Gastrocnemius medialis (tissue), 4 donors: ENCODE data around the gene MTARC2. TPM values are rescaled to one million over a fixed set of nuclear protein-coding genes. Genes with fewer than 3 reads are reported as not detected.

Experiments used
- ATAC-seq, 2 donors: fragments of 150-250 bp; one replicate each; pipeline ENCODE4 v1.9.1; 2016
- DNase-seq, 2 donors: peaks; one replicate each; pipeline ENCODE4 v3.0.0-alpha.2; 2019
- H3K27ac ChIP-seq, 4 donors: fragments of 200-600 bp; sonication (generic); 1 replicate in 1 of 4; 2 replicates in 3 of 4; pipeline ENCODE4 v1.5.1; 2016 to 2018; ENCODE audit warnings: mild to moderate bottlenecking in 2 of 4, moderate library complexity in 1 of 4
- H3K27me3 ChIP-seq, 3 donors: fragments of 200-600 bp; sonication (generic) in 2 of 3; 1 replicate in 1 of 3; 2 replicates in 2 of 3; pipeline versions ENCODE4 v1.5.1 to v1.6.0; 2016 to 2019; ENCODE audit warnings: mild to moderate bottlenecking in 1 of 3, moderate library complexity in 1 of 3
- H3K36me3 ChIP-seq, 2 donors: fragments of 200-600 bp; sonication (generic) in 1 of 2; one replicate each; pipeline ENCODE4 v1.5.1; 2017 to 2018
- H3K4me1 ChIP-seq, 2 donors: fragments of 200-600 bp; sonication (generic) in 1 of 2; one replicate each; pipeline ENCODE4 v1.5.1; 2016 to 2017; ENCODE audit warnings: mild to moderate bottlenecking in 2 of 2
- H3K4me3 ChIP-seq, 4 donors: fragments of 200-600 bp; sonication (generic) in 3 of 4; 1 replicate in 1 of 4; 2 replicates in 3 of 4; pipeline ENCODE4 v1.5.1; 2016 to 2019; ENCODE audit warnings: mild to moderate bottlenecking in 2 of 4
- H3K9me3 ChIP-seq, 3 donors: fragments of 200-600 bp; sonication (generic) in 2 of 3; 1 replicate in 1 of 3; 2 replicates in 2 of 3; pipeline ENCODE4 v1.5.1; 2016 to 2019
- POLR2A ChIP-seq, 2 donors: fragments of 450-650 bp; IDR thresholded peaks; one replicate each; pipeline ENCODE4 v1.6.1; 2017; ENCODE audit warnings: antibody characterized with exemption in 2 of 2, mild to moderate bottlenecking in 2 of 2, moderate library complexity in 2 of 2
- in situ Hi-C, 4 donors: fragments of 200-750 bp; cut with MboI; loops; one replicate each; pipeline versions ENCODE4 v1.15.0 to v1.8.0; 2017; ENCODE audit warnings: low sequenced_read_pairs in 4 of 4
- intact Hi-C: fragments of 100-400 bp; cut with DNase I; formaldehyde crosslinking; loops from one replicate; pipeline ENCODE4 v1.15.1; 2023; ENCODE audit warnings: low total_unique reads
- total RNA-seq, 4 donors: library from RNA; depleted of rRNA; stranded (reverse); fragments of >200 nt; gene quantifications; one replicate each; pipeline versions ENCODE4 v1.1.0 to v1.2.3, GENCODE V29; 2016
- TF ChIP-seq, protein P1 (sequence below), 5 experiments: fragments of 450-650 bp in 3 of 5; fragments of 200-600 bp in 2 of 5; sonication (generic) in 2 of 5; IDR thresholded peaks in 4 of 5; conservative IDR thresholded peaks in 1 of 5; 1 replicate in 4 of 5; 2 replicates in 1 of 5; pipeline ENCODE4 v1.5.1; 2016 to 2019; ENCODE audit warnings: antibody characterized with exemption in 5 of 5, mild to moderate bottlenecking in 3 of 5, moderate library complexity in 3 of 5

Gene MTARC2
- total RNA-seq, 4 donors from 2014 or later = 5.8 to 12.0 (median 7.3) TPM

DNA sequence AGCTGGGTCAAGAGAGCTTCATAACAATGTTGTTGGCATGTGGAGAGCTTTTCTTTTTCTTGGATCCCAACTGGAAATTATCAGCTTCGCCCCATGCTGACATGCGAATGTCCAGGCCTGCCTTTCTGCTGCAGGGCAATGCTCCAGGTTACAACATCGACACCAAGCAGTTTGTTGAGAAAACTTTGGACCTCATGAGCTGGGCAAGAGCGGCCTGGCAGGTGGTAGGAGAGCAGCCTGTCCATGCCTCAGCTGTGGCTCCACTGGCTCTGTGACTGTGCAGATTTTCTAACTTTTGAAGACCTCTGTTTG lies 80.0 kb downstream of the MTARC2 start:
- DNase-seq = peak in 1 of 2 donors; percentile 32
- no peaks in the 10 kb centered on the region for H3K36me3 ChIP-seq
- no peak for TF ChIP-seq POLR2A (IDR thresholded peaks at IDR 0.05)
- TF ChIP-seq, protein P1, sequence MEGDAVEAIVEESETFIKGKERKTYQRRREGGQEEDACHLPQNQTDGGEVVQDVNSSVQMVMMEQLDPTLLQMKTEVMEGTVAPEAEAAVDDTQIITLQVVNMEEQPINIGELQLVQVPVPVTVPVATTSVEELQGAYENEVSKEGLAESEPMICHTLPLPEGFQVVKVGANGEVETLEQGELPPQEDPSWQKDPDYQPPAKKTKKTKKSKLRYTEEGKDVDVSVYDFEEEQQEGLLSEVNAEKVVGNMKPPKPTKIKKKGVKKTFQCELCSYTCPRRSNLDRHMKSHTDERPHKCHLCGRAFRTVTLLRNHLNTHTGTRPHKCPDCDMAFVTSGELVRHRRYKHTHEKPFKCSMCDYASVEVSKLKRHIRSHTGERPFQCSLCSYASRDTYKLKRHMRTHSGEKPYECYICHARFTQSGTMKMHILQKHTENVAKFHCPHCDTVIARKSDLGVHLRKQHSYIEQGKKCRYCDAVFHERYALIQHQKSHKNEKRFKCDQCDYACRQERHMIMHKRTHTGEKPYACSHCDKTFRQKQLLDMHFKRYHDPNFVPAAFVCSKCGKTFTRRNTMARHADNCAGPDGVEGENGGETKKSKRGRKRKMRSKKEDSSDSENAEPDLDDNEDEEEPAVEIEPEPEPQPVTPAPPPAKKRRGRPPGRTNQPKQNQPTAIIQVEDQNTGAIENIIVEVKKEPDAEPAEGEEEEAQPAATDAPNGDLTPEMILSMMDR (IDR thresholded peaks at IDR 0.05 in 4 of 5, conservative IDR thresholded peaks at IDR 0.05 in 1 of 5) = no peak
- intact Hi-C loops = no loop called here
- no peaks in the 10 kb centered on the region for H3K9me3 ChIP-seq
- H3K27ac ChIP-seq = no peak overlapping the region
- no peaks in the 10 kb centered on the region for H3K27me3 ChIP-seq
- H3K4me1 ChIP-seq = no peaks in the 10 kb centered on the region
- ATAC-seq = peak in 1 of 2 donors; percentile 33
- no peak overlapping the region for H3K4me3 ChIP-seq
- in situ Hi-C loops = no loop called here

DNA sequence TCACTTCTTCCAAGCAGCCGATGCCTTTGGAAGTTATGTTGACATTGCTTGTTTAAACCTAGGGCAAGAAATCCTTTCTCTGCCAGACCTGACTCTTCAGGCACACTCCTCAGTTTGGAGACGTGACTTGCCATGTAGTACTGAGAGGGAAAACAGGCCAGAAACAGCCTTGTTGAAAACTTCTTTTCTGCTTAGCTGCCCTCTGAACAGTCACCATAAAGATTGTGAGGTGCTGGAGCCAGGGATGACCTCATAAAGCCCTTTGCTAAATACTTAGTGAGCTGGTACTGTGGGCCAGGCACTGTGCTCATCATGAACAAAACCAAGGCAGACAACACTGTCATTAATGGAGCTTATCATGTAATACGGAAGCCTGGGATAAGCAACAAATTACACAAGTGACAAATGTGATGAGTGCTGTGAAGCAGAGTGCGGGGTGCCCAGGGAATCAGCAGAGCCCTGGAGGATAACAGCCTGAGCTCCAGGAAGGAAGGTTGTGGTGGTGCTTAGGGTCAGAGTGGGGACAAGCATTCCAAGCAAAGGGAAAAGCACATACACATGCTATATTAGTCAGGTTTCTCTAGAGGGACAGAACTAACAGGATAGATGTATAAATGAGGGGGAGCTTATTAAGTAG lies 80.9 kb downstream of the MTARC2 start:
- Histone ChIP-seq H3K36me3 (no peaks in the 10 kb centered on the region), H3K4me3 (no peak overlapping the region), H3K27ac (no peak overlapping the region), H3K27me3 (no peaks in the 10 kb centered on the region), H3K9me3 (no peaks in the 10 kb centered on the region), H3K4me1 (no peaks in the 10 kb centered on the region)
- TF ChIP-seq POLR2A (IDR thresholded peaks at IDR 0.05) = no peak
- TF ChIP-seq, protein P1 (IDR thresholded peaks at IDR 0.05 in 4 of 5, conservative IDR thresholded peaks at IDR 0.05 in 1 of 5) = no peak
- no peak for DNase-seq
- ATAC-seq = no peak
- in situ Hi-C loops (no loop called here), intact Hi-C loops (no loop called here)

DNA sequence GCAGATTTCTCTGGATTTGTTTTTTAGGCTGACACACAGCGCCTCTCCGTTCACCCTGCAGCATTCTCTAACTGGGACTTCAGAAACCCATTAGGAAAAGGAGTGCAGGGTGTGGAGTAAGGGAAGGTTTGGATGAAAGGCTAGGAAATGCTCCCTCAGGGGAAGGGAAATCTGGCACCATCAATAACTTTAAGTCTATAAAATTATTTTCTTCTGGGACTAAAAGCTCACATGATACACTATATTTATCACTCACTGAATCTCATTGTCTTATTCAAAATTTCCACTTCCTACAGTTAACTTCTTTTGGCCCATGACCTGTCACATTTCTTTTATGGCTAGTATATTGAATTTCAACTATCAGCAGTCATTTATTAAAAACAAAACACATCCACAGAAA lies 85.3 kb downstream of the MTARC2 start:
- H3K36me3 ChIP-seq = no peaks in the 10 kb centered on the region
- H3K27ac ChIP-seq = no peak overlapping the region
- no peak overlapping the region for H3K4me3 ChIP-seq
- intact Hi-C loops = no loop called here
- DNase-seq = no peak
- no peak for ATAC-seq
- H3K4me1 ChIP-seq = no peaks in the 10 kb centered on the region
- no peak for TF ChIP-seq POLR2A (IDR thresholded peaks at IDR 0.05)
- TF ChIP-seq, protein P1 (IDR thresholded peaks at IDR 0.05 in 4 of 5, conservative IDR thresholded peaks at IDR 0.05 in 1 of 5) = no peak
- in situ Hi-C loops = no loop called here
- H3K9me3 ChIP-seq = no peaks in the 10 kb centered on the region
- H3K27me3 ChIP-seq = no peaks in the 10 kb centered on the region

Other genes starting within 250 kb of the MTARC2 start
- 1 to 10 TPM; 1.3 to 2.7 (median 1.9) TPM for gene MARK1, start 220.2 kb upstream of the MTARC2 start, total RNA-seq
- 1 to 10 TPM; 2.2 to 6.7 (median 4.6) TPM for gene C1orf115, start 58.0 kb upstream of the MTARC2 start, total RNA-seq
- gene MTARC1, start 38.6 kb downstream of the MTARC2 start, total RNA-seq = 1 to 10 TPM; 1.2 to 2.9 (median 1.3) TPM
- gene HLX, start 131.1 kb downstream of the MTARC2 start, total RNA-seq = 1 to 10 TPM; 3.5 to 8.3 (median 6.4) TPM